OCI-LY1 (cell line): ENCODE data around the gene TP53.

Experiments used
- H2AFZ ChIP-seq: fragments of 200-600 bp; sonication (generic), shearing (Covaris generic); 2 replicates; pipeline ENCODE4 v1.6.0; 2014; ENCODE audit warnings: antibody characterized with exemption, mild to moderate bottlenecking, low read length
- H3F3A ChIP-seq: fragments of 200-600 bp; sonication (generic), shearing (Covaris generic); 2 replicates; pipeline ENCODE4 v1.6.0; 2014; ENCODE audit warnings: mild to moderate bottlenecking, antibody characterized with exemption, low read length, moderate library complexity; ENCODE audit not compliant: insufficient read depth
- H3K27ac ChIP-seq: fragments of 200-600 bp; sonication (generic); 2 replicates; pipeline ENCODE4 v1.5.1; 2014; ENCODE audit warnings: low read length, mixed run types, mild to moderate bottlenecking, low read depth; ENCODE audit not compliant: poor library complexity, severe bottlenecking
- H3K27me3 ChIP-seq: fragments of 200-600 bp; sonication (generic); 2 replicates; pipeline ENCODE4 v1.6.0; 2014; ENCODE audit warnings: antibody characterized with exemption, mild to moderate bottlenecking, low read length, moderate library complexity; ENCODE audit not compliant: insufficient read depth
- H3K36me3 ChIP-seq: fragments of 200-600 bp; sonication (generic); 2 replicates; pipeline ENCODE4 v1.6.1; 2014; ENCODE audit warnings: mild to moderate bottlenecking, antibody characterized with exemption, low read length, moderate library complexity, mixed read lengths; ENCODE audit not compliant: insufficient read depth
- H3K4me1 ChIP-seq: fragments of 200-600 bp; sonication (generic); 2 replicates; pipeline ENCODE4 v1.5.1; 2014; ENCODE audit warnings: mild to moderate bottlenecking, low read length, moderate library complexity; ENCODE audit not compliant: insufficient read depth, severe bottlenecking
- H3K4me2 ChIP-seq: fragments of 200-600 bp; sonication (generic), shearing (Covaris generic); 2 replicates; pipeline ENCODE4 v1.6.1; 2014; ENCODE audit warnings: low read length
- H3K4me3 ChIP-seq: fragments of 200-600 bp; sonication (generic); 2 replicates; pipeline ENCODE4 v1.5.1; 2014; ENCODE audit warnings: low read length, low read depth, mild to moderate bottlenecking, mixed read lengths; ENCODE audit not compliant: poor library complexity, severe bottlenecking
- H3K79me2 ChIP-seq: fragments of 200-600 bp; shearing (Covaris generic); 2 replicates; pipeline ENCODE4 v1.6.1; 2016; ENCODE audit warnings: mixed run types, low read length, mixed read lengths; ENCODE audit not compliant: insufficient read depth
- H3K9ac ChIP-seq: fragments of 200-600 bp; sonication (generic), shearing (Covaris generic); 2 replicates; pipeline ENCODE4 v1.6.1; 2014; ENCODE audit warnings: mild to moderate bottlenecking, low read length, mixed read lengths
- H3K9me2 ChIP-seq: fragments of 200-600 bp; sonication (generic), shearing (Covaris generic); 2 replicates; pipeline ENCODE4 v1.6.1; 2014; ENCODE audit warnings: low read depth, mild to moderate bottlenecking, low read length, mixed read lengths
- H3K9me3 ChIP-seq: fragments of 200-600 bp; shearing (Covaris generic); 2 replicates; pipeline ENCODE4 v1.6.1; 2014; ENCODE audit warnings: low read length, mixed read lengths
- H4K20me1 ChIP-seq: fragments of 200-600 bp; sonication (generic), shearing (Covaris generic); 2 replicates; pipeline ENCODE4 v1.6.0; 2016; ENCODE audit warnings: mild to moderate bottlenecking, low read length; ENCODE audit not compliant: insufficient read depth
- EZH2 ChIP-seq: fragments of 200-600 bp; sonication (generic), shearing (Covaris generic); IDR thresholded peaks from 2 replicates; pipeline ENCODE4 v1.8.0; 2017; ENCODE audit warnings: borderline replicate concordance, mixed run types, mild to moderate bottlenecking, antibody characterized with exemption, low read length, moderate library complexity, mixed read lengths
- TF ChIP-seq, protein P1 (sequence below): fragments of 200-600 bp; sonication (generic), shearing (Covaris generic); IDR thresholded peaks from 2 replicates; pipeline ENCODE4 v1.5.1; 2017; ENCODE audit warnings: mild to moderate bottlenecking, antibody characterized with exemption, low read length, moderate library complexity, mixed read lengths

Gene TP53

DNA sequence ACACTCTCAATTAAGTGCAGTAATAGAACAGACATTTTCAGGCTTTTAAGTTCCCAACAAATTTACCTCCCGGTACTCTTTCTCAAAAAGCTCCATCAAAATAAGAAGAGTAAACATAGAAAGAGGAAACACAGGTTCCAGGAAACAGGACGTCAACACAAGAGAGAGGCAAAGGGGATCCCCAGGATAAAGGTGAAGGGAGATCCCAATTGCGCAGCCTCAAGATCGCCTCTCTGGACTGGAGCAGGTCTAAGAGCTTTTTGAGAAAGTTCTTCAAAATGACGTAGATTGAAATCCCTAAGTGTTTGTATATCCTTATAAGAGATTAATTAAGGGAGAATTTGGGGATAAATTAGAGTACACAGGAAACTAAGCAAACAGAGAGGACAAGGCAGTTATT is 68.7 kb downstream of the TP53 start:
- no peaks in the 10 kb centered on the region for H3F3A ChIP-seq
- no peak overlapping the region for H3K27ac ChIP-seq
- H3K9me2 ChIP-seq = no peaks in the 10 kb centered on the region
- H2AFZ ChIP-seq = no peak overlapping the region
- no peak for TF ChIP-seq EZH2
- TF ChIP-seq, protein P1, sequence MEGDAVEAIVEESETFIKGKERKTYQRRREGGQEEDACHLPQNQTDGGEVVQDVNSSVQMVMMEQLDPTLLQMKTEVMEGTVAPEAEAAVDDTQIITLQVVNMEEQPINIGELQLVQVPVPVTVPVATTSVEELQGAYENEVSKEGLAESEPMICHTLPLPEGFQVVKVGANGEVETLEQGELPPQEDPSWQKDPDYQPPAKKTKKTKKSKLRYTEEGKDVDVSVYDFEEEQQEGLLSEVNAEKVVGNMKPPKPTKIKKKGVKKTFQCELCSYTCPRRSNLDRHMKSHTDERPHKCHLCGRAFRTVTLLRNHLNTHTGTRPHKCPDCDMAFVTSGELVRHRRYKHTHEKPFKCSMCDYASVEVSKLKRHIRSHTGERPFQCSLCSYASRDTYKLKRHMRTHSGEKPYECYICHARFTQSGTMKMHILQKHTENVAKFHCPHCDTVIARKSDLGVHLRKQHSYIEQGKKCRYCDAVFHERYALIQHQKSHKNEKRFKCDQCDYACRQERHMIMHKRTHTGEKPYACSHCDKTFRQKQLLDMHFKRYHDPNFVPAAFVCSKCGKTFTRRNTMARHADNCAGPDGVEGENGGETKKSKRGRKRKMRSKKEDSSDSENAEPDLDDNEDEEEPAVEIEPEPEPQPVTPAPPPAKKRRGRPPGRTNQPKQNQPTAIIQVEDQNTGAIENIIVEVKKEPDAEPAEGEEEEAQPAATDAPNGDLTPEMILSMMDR = no peak
- no peaks in the 10 kb centered on the region for H3K36me3 ChIP-seq
- no peak overlapping the region for H3K4me3 ChIP-seq
- H3K9me3 ChIP-seq = no peaks in the 10 kb centered on the region
- no peak overlapping the region for H3K4me2 ChIP-seq
- no peaks in the 10 kb centered on the region for H4K20me1 ChIP-seq
- H3K27me3 ChIP-seq = no peaks in the 10 kb centered on the region
- no peak overlapping the region for H3K9ac ChIP-seq
- H3K4me1 ChIP-seq = peaks cover 4% of the 10 kb centered on the region
- H3K79me2 ChIP-seq = peaks cover 7% of the 10 kb centered on the region
